Mucosa of descending colon (tissue), 3 donors: ENCODE results near the gene NUDT17. TPM values are rescaled to one million over a fixed set of nuclear protein-coding genes. Genes with fewer than 3 reads are reported as not detected.

Experiments used
- ATAC-seq: fragments of 200-7000 bp; cut with Tn5 transposase; one replicate; pipeline ENCODE4 v1.9.1; 2020; ENCODE audit warnings: mild to moderate bottlenecking, moderate library complexity
- DNase-seq, 3 donors: peaks; one replicate each; pipeline ENCODE4 v3.0.0-alpha.2; 2020
- H3K36me3 ChIP-seq: fragments of 200-600 bp; one replicate; pipeline ENCODE4 v1.8.0; 2021; ENCODE audit warnings: low read depth, mild to moderate bottlenecking
- H3K4me1 ChIP-seq: fragments of 200-600 bp; one replicate; pipeline ENCODE4 v1.8.0; 2021; ENCODE audit warnings: low read depth, mild to moderate bottlenecking
- H3K4me3 ChIP-seq: fragments of 200-600 bp; one replicate; pipeline ENCODE4 v1.8.0; 2021; ENCODE audit warnings: mild to moderate bottlenecking
- H3K9me3 ChIP-seq: fragments of 200-600 bp; one replicate; pipeline ENCODE4 v1.8.0; 2021; ENCODE audit warnings: mild to moderate bottlenecking
- intact Hi-C, 2 donors: fragments of 100-400 bp; cut with DNase I in 1 of 2; cut with micrococcal nuclease in 1 of 2; formaldehyde crosslinking; loops; one replicate each; pipeline versions ENCODE4 v1.11.0 to v1.11.1; 2022; cut with DNase I, micrococcal nuclease
- microRNA-seq: library from miRNA; unstranded; fragments of <30 nt; microRNA quantifications from one replicate; pipeline ENCODE4, GENCODE V29; 2019
- total RNA-seq, 3 donors: library from RNA; stranded (reverse); fragmentation: NEBNext Ultra II Directional in 2 of 3; extraction: Animal tissue kit (Norgen Biotek cat#: 25700) in 2 of 3; gene quantifications; one replicate each; pipeline versions ENCODE4 v1.2.1 to v1.2.4, GENCODE V29; 2021 to 2023
- TF ChIP-seq, protein P1 (sequence below): fragments of 200-600 bp; IDR thresholded peaks from one replicate; pipeline ENCODE4 v1.8.0; 2022; ENCODE audit warnings: antibody characterized with exemption, mild to moderate bottlenecking
- donor health status: DM: no; HTN: no; CAD: no; lungs with moderate emphysema.
- donor health status: DM: no; HTN: no; CAD: no.
- donor health status: DM: no; HTN: yes; CAD: no.

Gene NUDT17
- total RNA-seq, 3 donors from 2014 or later = 1.1 to 2.5 (median 1.3) TPM

DNA sequence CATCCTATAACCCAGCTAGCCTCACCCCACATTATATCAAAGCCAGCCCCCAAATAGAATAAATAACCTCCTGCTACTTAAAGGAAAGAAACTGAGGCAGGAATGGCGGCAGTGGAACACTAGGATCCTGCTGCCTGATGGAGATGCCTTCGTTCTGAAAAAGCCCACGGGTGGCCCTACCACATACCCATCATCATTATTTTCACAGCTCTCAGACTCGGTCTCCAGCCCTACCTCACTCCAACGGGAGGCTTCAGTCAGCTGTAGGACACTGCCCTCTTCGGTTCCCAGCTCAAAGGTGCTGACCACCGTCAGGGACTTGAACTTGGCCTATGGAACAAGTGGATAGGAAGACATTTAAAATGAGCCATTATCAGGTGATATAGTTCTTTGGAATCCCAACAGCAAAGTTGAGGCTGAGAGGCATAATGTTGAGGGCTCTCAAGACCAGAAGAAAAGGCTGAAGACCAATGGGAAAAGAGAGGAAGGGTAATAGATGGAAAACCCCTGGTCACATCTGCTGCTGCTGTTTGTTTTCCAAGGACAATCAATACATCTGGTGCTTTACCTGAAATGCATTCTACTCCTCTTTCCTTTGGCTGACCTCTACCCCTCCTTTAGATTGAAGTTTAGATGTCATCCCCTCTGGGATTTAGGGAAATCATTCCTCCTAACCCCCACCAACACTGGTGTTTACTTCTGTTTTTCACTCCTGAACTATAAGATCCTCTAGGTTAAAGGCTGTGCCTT lies 48.1 kb downstream of the NUDT17 start:
- ATAC-seq (no peak), DNase-seq (no peak)
- peaks cover 12% of the 10 kb centered on the region for H3K4me1 ChIP-seq
- H3K4me3 ChIP-seq = no peak overlapping the region
- H3K36me3 ChIP-seq = no peaks in the 10 kb centered on the region
- intact Hi-C loops = loop anchor here in 1 of 2 donors (10.0 kb wide), 1 partner anchor 121 kb away; no protein-coding TSS in a partner anchor
- no peaks in the 10 kb centered on the region for H3K9me3 ChIP-seq
- TF ChIP-seq, protein P1, sequence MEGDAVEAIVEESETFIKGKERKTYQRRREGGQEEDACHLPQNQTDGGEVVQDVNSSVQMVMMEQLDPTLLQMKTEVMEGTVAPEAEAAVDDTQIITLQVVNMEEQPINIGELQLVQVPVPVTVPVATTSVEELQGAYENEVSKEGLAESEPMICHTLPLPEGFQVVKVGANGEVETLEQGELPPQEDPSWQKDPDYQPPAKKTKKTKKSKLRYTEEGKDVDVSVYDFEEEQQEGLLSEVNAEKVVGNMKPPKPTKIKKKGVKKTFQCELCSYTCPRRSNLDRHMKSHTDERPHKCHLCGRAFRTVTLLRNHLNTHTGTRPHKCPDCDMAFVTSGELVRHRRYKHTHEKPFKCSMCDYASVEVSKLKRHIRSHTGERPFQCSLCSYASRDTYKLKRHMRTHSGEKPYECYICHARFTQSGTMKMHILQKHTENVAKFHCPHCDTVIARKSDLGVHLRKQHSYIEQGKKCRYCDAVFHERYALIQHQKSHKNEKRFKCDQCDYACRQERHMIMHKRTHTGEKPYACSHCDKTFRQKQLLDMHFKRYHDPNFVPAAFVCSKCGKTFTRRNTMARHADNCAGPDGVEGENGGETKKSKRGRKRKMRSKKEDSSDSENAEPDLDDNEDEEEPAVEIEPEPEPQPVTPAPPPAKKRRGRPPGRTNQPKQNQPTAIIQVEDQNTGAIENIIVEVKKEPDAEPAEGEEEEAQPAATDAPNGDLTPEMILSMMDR = no peak

DNA sequence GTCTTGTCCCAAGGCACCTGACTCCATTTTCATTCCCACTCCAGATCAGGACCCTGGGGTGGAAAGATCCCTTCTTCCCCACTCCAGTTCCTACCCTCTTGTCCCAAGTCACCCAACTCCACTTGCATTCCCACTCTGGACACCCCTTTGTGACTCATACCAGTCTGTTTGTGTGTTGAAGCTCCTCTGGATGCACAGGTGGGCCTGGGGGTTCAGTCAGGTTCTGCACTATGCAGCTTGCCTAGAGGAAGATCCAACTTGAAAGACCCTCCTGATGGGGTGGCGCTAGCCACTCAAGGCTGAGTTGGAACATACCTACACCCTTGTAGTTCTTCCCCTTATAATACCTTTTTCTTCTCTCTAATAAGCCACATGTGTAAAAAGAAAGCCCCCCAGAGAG lies 50.0 kb downstream of the NUDT17 start:
- DNase-seq = no peak
- H3K36me3 ChIP-seq = no peaks in the 10 kb centered on the region
- TF ChIP-seq, protein P1 = no peak
- intact Hi-C loops = loop anchor here in 1 of 2 donors (10.0 kb wide), 1 partner anchor 119 kb away; no protein-coding TSS in a partner anchor
- ATAC-seq = no peak
- no peaks in the 10 kb centered on the region for H3K9me3 ChIP-seq
- H3K4me1 ChIP-seq = peaks cover 12% of the 10 kb centered on the region
- no peak overlapping the region for H3K4me3 ChIP-seq

DNA sequence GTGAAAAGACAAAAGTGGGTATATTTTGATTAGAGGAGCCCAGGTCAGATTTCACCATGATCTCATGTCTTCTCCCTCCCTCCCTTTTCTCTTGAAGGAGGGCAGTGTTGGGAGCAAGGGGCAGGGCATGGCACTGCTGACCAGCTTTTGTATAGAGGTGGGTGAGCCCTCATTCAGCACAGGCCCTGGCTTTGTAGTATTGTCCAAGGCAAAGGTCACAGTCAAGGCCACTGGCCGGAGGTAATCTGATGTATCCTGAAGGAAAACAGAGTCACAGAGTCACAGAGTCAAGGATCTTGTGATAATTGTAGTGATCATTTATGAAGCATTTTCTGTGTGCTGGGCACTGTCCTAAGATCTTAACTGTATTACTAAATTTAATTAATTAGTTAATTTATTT lies 52.5 kb downstream of the NUDT17 start:
- H3K36me3 ChIP-seq = no peaks in the 10 kb centered on the region
- no peaks in the 10 kb centered on the region for H3K9me3 ChIP-seq
- TF ChIP-seq, protein P1 = no peak
- no peaks in the 10 kb centered on the region for H3K4me1 ChIP-seq
- ATAC-seq (no peak), DNase-seq (no peak)
- H3K4me3 ChIP-seq = no peak overlapping the region
- intact Hi-C loops = loop anchor here in 1 of 2 donors (10.0 kb wide), 1 partner anchor 117 kb away; no protein-coding TSS in a partner anchor

Small RNA genes within 50 kb of the gene (microRNA-seq; reads per million reads assigned to microRNA genes)
- not detected for gene MIR6736

Other genes with a start within 250 kb of the NUDT17 start
- gene GPR89A, start 237.6 kb upstream of the NUDT17 start, total RNA-seq = 10 to 100 TPM; 14.4 to 19.4 (median 17.8) TPM
- 1 to 10 TPM in 2 of 3 donors, not detected in 1; 1.1 to 1.2 TPM for gene PDZK1, start 138.3 kb upstream of the NUDT17 start, total RNA-seq
- 1 to 10 TPM; 1.6 to 2.3 (median 1.6) TPM for gene CD160, start 126.1 kb upstream of the NUDT17 start, total RNA-seq
- gene RNF115, start 21.5 kb upstream of the NUDT17 start, total RNA-seq = 10 to 100 TPM in 1 of 3 donors, 1 to 10 TPM in 2; 8.3 to 13.6 (median 8.8) TPM
- 10 to 100 TPM; 17.5 to 24.0 (median 23.0) TPM for gene POLR3C, start 21.4 kb upstream of the NUDT17 start, total RNA-seq
- gene PIAS3, start 13.5 kb downstream of the NUDT17 start, total RNA-seq = 10 to 100 TPM; 11.6 to 26.6 (median 14.8) TPM
- gene ANKRD35, start 40.2 kb downstream of the NUDT17 start, total RNA-seq = 1 to 10 TPM in 1 of 3 donors, under 1 TPM in 2; 0.26 to 5.6 (median 0.99) TPM
- gene ITGA10, start 64.4 kb downstream of the NUDT17 start, total RNA-seq = 1 to 10 TPM in 1 of 3 donors, under 1 TPM in 2; 0.61 to 2.5 (median 0.87) TPM
- gene PEX11B, start 73.1 kb downstream of the NUDT17 start, total RNA-seq = 10 to 100 TPM; 25.5 to 34.8 (median 33.3) TPM
- gene RBM8A, start 81.9 kb downstream of the NUDT17 start, total RNA-seq = 10 to 100 TPM; 82.3 to 94.5 (median 93.9) TPM
- 10 to 100 TPM in 2 of 3 donors, 1 to 10 TPM in 1; 3.9 to 34.3 (median 10.2) TPM for gene LIX1L, start 112.4 kb downstream of the NUDT17 start, total RNA-seq
- gene ANKRD34A, start 118.9 kb downstream of the NUDT17 start, total RNA-seq = under 1 TPM; 0.14 to 0.63 (median 0.41) TPM
- 10 to 100 TPM; 15.7 to 26.8 (median 19.5) TPM for gene POLR3GL, start 119.1 kb downstream of the NUDT17 start, total RNA-seq
- gene TXNIP, start 150.9 kb downstream of the NUDT17 start, total RNA-seq = 1,000 to 10,000 TPM in 1 of 3 donors, 100 to 1,000 TPM in 2; 683 to 1,682 (median 830) TPM
- not detected for gene HJV, start 176.1 kb downstream of the NUDT17 start, total RNA-seq